ENCODE data around the gene AKAP12. TPM values are rescaled to one million over a fixed set of nuclear protein-coding genes. Genes with fewer than 3 reads are reported as not detected.
A peak's percentile ranks its signal among the peaks of the same experiment; 100 is the strongest.

The AKAP12 gene
- total RNA-seq, 1 donor from 2014 or later: 430 TPM

- no peak for DNase-seq (ENCODE audit: low read depth)
- TF ChIP-seq CTCF (conservative IDR thresholded peaks at IDR 0.05; ENCODE audit: low read depth, low read length): no peak
These were observed 2.9 kb upstream of the AKAP12 start for GRCh38 chr6:151236668-151237401.

GRCh38 chr6:151240036-151240685, 394 bp downstream of the AKAP12 start:
- no peak for TF ChIP-seq CTCF (conservative IDR thresholded peaks at IDR 0.05; ENCODE audit: low read depth, low read length)
- DNase-seq (ENCODE audit: low read depth): no peak
- H3K4me3 ChIP-seq (ENCODE audit: low read depth, low read length): peak overlapping the region; percentile 74

More at GRCh38 chr6:151236668-151237401, 2.9 kb upstream of the AKAP12 start:
- no peak overlapping the region for H3K4me3 ChIP-seq (ENCODE audit: low read depth, low read length)

GRCh38 chr6:151240791-151241642, 1.2 kb downstream of the AKAP12 start:
- H3K4me3 ChIP-seq (ENCODE audit: low read depth, low read length): peak overlapping the region; percentile 74
- no peak for TF ChIP-seq CTCF (conservative IDR thresholded peaks at IDR 0.05; ENCODE audit: low read depth, low read length)
- no peak for DNase-seq (ENCODE audit: low read depth)

- DNase-seq (ENCODE audit: low read depth): no peak
- TF ChIP-seq CTCF (conservative IDR thresholded peaks at IDR 0.05; ENCODE audit: low read depth, low read length): no peak
- peak overlapping the region; percentile 74 for H3K4me3 ChIP-seq (ENCODE audit: low read depth, low read length)
These were observed 2.1 kb downstream of the AKAP12 start for GRCh38 chr6:151241853-151242252.

GRCh38 chr6:151242420-151242861, 2.7 kb downstream of the AKAP12 start:
- DNase-seq (ENCODE audit: low read depth): no peak
- H3K4me3 ChIP-seq (ENCODE audit: low read depth, low read length): peak overlapping the region; percentile 74
- TF ChIP-seq CTCF (conservative IDR thresholded peaks at IDR 0.05; ENCODE audit: low read depth, low read length): no peak

GRCh38 chr6:151243481-151243880, 3.7 kb downstream of the AKAP12 start:
- TF ChIP-seq CTCF (conservative IDR thresholded peaks at IDR 0.05; ENCODE audit: low read depth, low read length): no peak
- no peak for DNase-seq (ENCODE audit: low read depth)
- H3K4me3 ChIP-seq (ENCODE audit: low read depth, low read length): no peak overlapping the region

Measured in epithelial cell of proximal tubule (primary cell).